Vagina (tissue), 2 donors: ENCODE results near the gene NUDT16L1. TPM values are rescaled to one million over a fixed set of nuclear protein-coding genes. Genes with fewer than 3 reads are reported as not detected.

Source experiments
- DNase-seq, 2 donors: peaks; one replicate each; pipeline ENCODE4 v3.0.0-alpha.2; 2017; ENCODE audit errors: extremely low spot score in 2 of 2
- H3K27ac ChIP-seq: fragments of 200-600 bp; sonication (generic); one replicate; pipeline ENCODE4 v1.5.1; 2019
- H3K27me3 ChIP-seq: fragments of 200-600 bp; sonication (generic); one replicate; pipeline ENCODE4 v1.5.1; 2019
- H3K36me3 ChIP-seq, 2 donors: fragments of 200-600 bp; sonication (generic); one replicate each; pipeline ENCODE4 v1.5.1; 2017 to 2019
- H3K4me1 ChIP-seq: fragments of 200-600 bp; sonication (generic); one replicate; pipeline ENCODE4 v1.5.1; 2019
- H3K4me3 ChIP-seq, 2 donors: fragments of 200-600 bp; sonication (generic); 1 replicate in 1 of 2; 2 replicates in 1 of 2; pipeline ENCODE4 v1.5.1; 2016 to 2019
- H3K9me3 ChIP-seq: fragments of 200-600 bp; sonication (generic); one replicate; pipeline ENCODE4 v1.5.1; 2019
- CTCF ChIP-seq, 3 experiments: fragments of 450-650 bp in 2 of 3; fragments of 200-600 bp in 1 of 3; sonication (generic) in 1 of 3; IDR thresholded peaks; one replicate each; pipeline ENCODE4 v1.5.1; 2017 to 2019; ENCODE audit warnings: antibody characterized with exemption in 3 of 3, mild to moderate bottlenecking in 2 of 3, moderate library complexity in 2 of 3
- POLR2A ChIP-seq, 2 donors: fragments of 450-650 bp; IDR thresholded peaks; one replicate each; pipeline ENCODE4 v1.6.1; 2017; ENCODE audit warnings: antibody characterized with exemption in 2 of 2, mild to moderate bottlenecking in 2 of 2, moderate library complexity in 2 of 2
- POLR2AphosphoS5 ChIP-seq, 2 donors: sonication (generic); formaldehyde crosslinking; IDR thresholded peaks; one replicate each; pipeline ENCODE4 v1.9.0; 2017; ENCODE audit warnings: antibody characterized with exemption in 2 of 2, mild to moderate bottlenecking in 2 of 2, low read depth in 1 of 2; ENCODE audit not compliant: insufficient read depth in 1 of 2
- intact Hi-C: fragments of 100-400 bp; cut with DNase I; formaldehyde crosslinking; loops from one replicate; pipeline ENCODE4 v1.15.1; 2023
- total RNA-seq: library from RNA; depleted of rRNA; stranded (reverse); fragments of >200 nt; gene quantifications from one replicate; pipeline ENCODE4 v1.2.3, GENCODE V29; 2016

NUDT16L1 gene
- total RNA-seq, 1 donor from 2014 or later: 28.5 TPM

- intact Hi-C loops: no loop called here
These were observed 9.1 kb downstream of the NUDT16L1 start for GRCh38 chr16:4702466-4702808.

GRCh38 chr16:4703906-4704305 lies 10.5 kb downstream of the NUDT16L1 start:
- TF ChIP-seq POLR2A (IDR thresholded peaks at IDR 0.05): no peak
- TF ChIP-seq CTCF (IDR thresholded peaks at IDR 0.05): no peak
- no peak for TF ChIP-seq POLR2AphosphoS5 (IDR thresholded peaks at IDR 0.05; ENCODE audit: insufficient read depth in 1 of 2, low read depth in 1 of 2)
- Histone ChIP-seq H3K4me3 (no peak overlapping the region), H3K9me3 (no peaks in the 10 kb centered on the region), H3K36me3 (peaks cover 3 to 52% of the 10 kb centered on the region in 2 donors), H3K27me3 (no peaks in the 10 kb centered on the region), H3K27ac (no peak overlapping the region), H3K4me1 (no peaks in the 10 kb centered on the region)
- intact Hi-C loops: no loop called here
- no peak for DNase-seq

More at GRCh38 chr16:4702466-4702808, 9.1 kb downstream of the NUDT16L1 start:
- Histone ChIP-seq H3K27ac (no peak overlapping the region), H3K4me1 (no peaks in the 10 kb centered on the region), H3K4me3 (no peak overlapping the region), H3K27me3 (no peaks in the 10 kb centered on the region), H3K36me3 (peaks cover 3 to 57% of the 10 kb centered on the region in 2 donors), H3K9me3 (no peaks in the 10 kb centered on the region)
- no peak for DNase-seq
- TF ChIP-seq POLR2AphosphoS5 (IDR thresholded peaks at IDR 0.05; ENCODE audit: insufficient read depth in 1 of 2, low read depth in 1 of 2) (no peak), CTCF (IDR thresholded peaks at IDR 0.05) (no peak)

- H3K4me1 ChIP-seq: no peaks in the 10 kb centered on the region
- H3K4me3 ChIP-seq: no peak overlapping the region
- DNase-seq: no peak
- intact Hi-C loops: no loop called here
- no peak overlapping the region for H3K27ac ChIP-seq
- H3K27me3 ChIP-seq: no peaks in the 10 kb centered on the region
- H3K36me3 ChIP-seq: peaks cover 3 to 46% of the 10 kb centered on the region in 2 donors
- TF ChIP-seq CTCF (IDR thresholded peaks at IDR 0.05): no peak
- no peak for TF ChIP-seq POLR2AphosphoS5 (IDR thresholded peaks at IDR 0.05; ENCODE audit: insufficient read depth in 1 of 2, low read depth in 1 of 2)
- TF ChIP-seq POLR2A (IDR thresholded peaks at IDR 0.05): no peak
- H3K9me3 ChIP-seq: no peaks in the 10 kb centered on the region
These were observed 11.1 kb downstream of the NUDT16L1 start for GRCh38 chr16:4704491-4704890.

GRCh38 chr16:4704913-4705312 lies 11.6 kb downstream of the NUDT16L1 start:
- Histone ChIP-seq H3K27ac (no peak overlapping the region), H3K9me3 (no peaks in the 10 kb centered on the region), H3K36me3 (peaks cover 3 to 42% of the 10 kb centered on the region in 2 donors), H3K27me3 (no peaks in the 10 kb centered on the region), H3K4me3 (no peak overlapping the region), H3K4me1 (no peaks in the 10 kb centered on the region)
- no peak for DNase-seq
- TF ChIP-seq POLR2A (IDR thresholded peaks at IDR 0.05) (no peak), POLR2AphosphoS5 (IDR thresholded peaks at IDR 0.05; ENCODE audit: insufficient read depth in 1 of 2, low read depth in 1 of 2) (no peak), CTCF (IDR thresholded peaks at IDR 0.05) (no peak)
- intact Hi-C loops: no loop called here

- no peak for TF ChIP-seq POLR2AphosphoS5 (IDR thresholded peaks at IDR 0.05; ENCODE audit: insufficient read depth in 1 of 2, low read depth in 1 of 2)
- no peak for TF ChIP-seq CTCF (IDR thresholded peaks at IDR 0.05)
- no peak for TF ChIP-seq POLR2A (IDR thresholded peaks at IDR 0.05)
- peaks cover 3 to 39% of the 10 kb centered on the region in 2 donors for H3K36me3 ChIP-seq
- no peak overlapping the region for H3K4me3 ChIP-seq
- intact Hi-C loops: no loop called here
- no peaks in the 10 kb centered on the region for H3K9me3 ChIP-seq
- no peak overlapping the region for H3K27ac ChIP-seq
- H3K27me3 ChIP-seq: no peaks in the 10 kb centered on the region
- H3K4me1 ChIP-seq: no peaks in the 10 kb centered on the region
- DNase-seq: no peak
These were observed 13.5 kb downstream of the NUDT16L1 start for GRCh38 chr16:4706871-4707270.
